ENCODE measurements around the gene BCAS3.

Gene BCAS3

GRCh38 chr17:60676758-60677307, 818 bp upstream of the BCAS3 start:
- no peak for DNase-seq

GRCh38 chr17:60678118-60678444, 430 bp downstream of the BCAS3 start:
- DNase-seq, result no peak

- no peak for DNase-seq
These were observed 1.6 kb downstream of the BCAS3 start for GRCh38 chr17:60679287-60679686.

- DNase-seq, result no peak
These were observed 3.1 kb downstream of the BCAS3 start for GRCh38 chr17:60680754-60681153.

GRCh38 chr17:60685437-60685836, 7.8 kb downstream of the BCAS3 start:
- DNase-seq, result no peak

- no peak for DNase-seq
These were observed 18.3 kb downstream of the BCAS3 start for GRCh38 chr17:60695960-60696359.

GRCh38 chr17:60699090-60699489, 21.4 kb downstream of the BCAS3 start:
- no peak for DNase-seq

- DNase-seq, result no peak
These were observed 26.5 kb downstream of the BCAS3 start for GRCh38 chr17:60704170-60704569.

GRCh38 chr17:60712675-60713074, 35.0 kb downstream of the BCAS3 start:
- DNase-seq, result no peak

- DNase-seq, result no peak
These were observed 36.0 kb downstream of the BCAS3 start for GRCh38 chr17:60713608-60714007.

GRCh38 chr17:60716766-60717165, 39.1 kb downstream of the BCAS3 start:
- no peak for DNase-seq

GRCh38 chr17:60717814-60718213, 40.2 kb downstream of the BCAS3 start:
- DNase-seq, result no peak

- DNase-seq, result peak; percentile 33 to 69
These were observed 43.3 kb downstream of the BCAS3 start for GRCh38 chr17:60720763-60721531.

GRCh38 chr17:60724647-60725046, 47.0 kb downstream of the BCAS3 start:
- DNase-seq, result no peak

GRCh38 chr17:60729854-60730253, 52.2 kb downstream of the BCAS3 start:
- DNase-seq, result no peak

- DNase-seq, result no peak
These were observed 52.6 kb downstream of the BCAS3 start for GRCh38 chr17:60730273-60730672.

GRCh38 chr17:60738287-60738686, 60.6 kb downstream of the BCAS3 start:
- DNase-seq, result no peak

- DNase-seq, result no peak
These were observed 62.9 kb downstream of the BCAS3 start for GRCh38 chr17:60740584-60740983.

- no peak for DNase-seq
These were observed 63.4 kb downstream of the BCAS3 start for GRCh38 chr17:60741031-60741430.

GRCh38 chr17:60743282-60743681, 65.6 kb downstream of the BCAS3 start:
- no peak for DNase-seq

- DNase-seq, result no peak
These were observed 66.1 kb downstream of the BCAS3 start for GRCh38 chr17:60743799-60744198.

- DNase-seq, result no peak
These were observed 66.8 kb downstream of the BCAS3 start for GRCh38 chr17:60744355-60744966.

- no peak for DNase-seq
These were observed 67.9 kb downstream of the BCAS3 start for GRCh38 chr17:60745544-60745943.

- DNase-seq, result no peak
These were observed 69.6 kb downstream of the BCAS3 start for GRCh38 chr17:60747069-60747808.

All from NCI-H446 (cell line).